Hematopoietic multipotent progenitor cell treated with erythropoietin and hydrocortisone succinate and interleukin-3 and kit ligand, for 6 days (in vitro differentiated cells): ENCODE data around the gene UNC13C.
"Not testable (repeated sequence)": the region's sequence is repeated elsewhere in the genome, so short reads cannot be mapped to it uniquely, and the experiment has no call there.

ENCODE experiments used
- DNase-seq: peaks from one replicate; pipeline ENCODE4 v3.0.0-alpha.2; 2015

UNC13C gene

DNA sequence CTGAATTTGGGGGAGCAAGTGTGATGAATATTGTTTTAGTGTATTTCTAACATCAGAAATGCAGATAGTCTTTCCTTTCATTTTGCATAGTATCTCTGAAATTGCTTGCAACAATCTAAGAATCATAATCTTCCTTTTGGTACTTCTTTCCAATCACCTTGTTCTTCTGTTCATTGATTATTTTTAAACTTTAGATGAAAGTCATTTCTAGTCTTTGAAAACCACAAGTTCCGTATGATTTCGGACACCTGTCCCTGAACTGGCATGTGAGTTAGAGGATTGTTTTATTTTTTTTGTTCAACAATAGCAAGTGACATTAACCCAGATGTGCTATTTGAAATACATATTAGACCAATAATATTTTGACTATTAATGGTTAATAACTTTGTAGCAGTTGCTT, 329.7 kb downstream of the UNC13C start:
- DNase-seq = no peak

DNA sequence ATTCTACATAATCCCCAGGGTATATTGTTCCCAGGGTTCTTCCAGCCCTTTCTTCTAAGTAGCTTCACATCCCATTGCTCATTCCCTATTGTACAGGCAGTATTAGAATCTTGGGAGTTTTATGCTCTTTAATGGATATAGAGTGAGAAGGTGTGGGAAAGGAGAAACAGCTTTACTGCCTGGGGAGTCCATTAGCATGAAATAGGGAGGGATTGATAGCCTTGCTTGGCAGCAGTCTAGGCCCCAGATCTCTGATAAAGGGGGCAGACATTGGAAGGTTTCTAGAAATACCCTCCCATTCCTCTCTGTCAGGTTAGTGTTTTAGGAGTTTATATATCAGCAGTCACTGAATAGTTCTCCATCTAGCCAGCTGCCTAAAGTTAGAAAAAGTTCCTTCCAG, 334.3 kb downstream of the UNC13C start:
- DNase-seq = no peak

DNA sequence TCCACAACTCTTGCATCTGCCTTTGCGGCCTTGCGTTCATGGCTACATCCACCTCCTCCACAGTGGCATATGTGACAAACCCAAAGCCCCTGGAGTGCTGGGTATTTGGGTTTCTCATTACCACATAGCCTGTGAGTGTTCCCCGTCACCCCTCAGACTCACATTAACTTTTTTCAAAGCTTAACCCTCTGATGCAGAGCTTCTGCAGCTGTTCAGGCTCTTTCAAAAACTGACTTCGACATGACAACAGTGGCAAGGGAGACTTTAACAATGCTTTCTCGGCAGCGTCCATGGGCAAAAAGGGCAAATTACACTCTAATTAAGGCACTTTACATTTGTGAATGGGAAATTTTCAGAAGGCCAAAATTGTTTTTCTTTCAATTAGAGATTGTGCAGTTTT, 343.2 kb downstream of the UNC13C start:
- DNase-seq = no peak

GRCh38 chr15:54322341-54322740, 344.1 kb downstream of the UNC13C start:
- DNase-seq = no peak

GRCh38 chr15:54345301-54345700, 367.1 kb downstream of the UNC13C start:
- DNase-seq = no peak

GRCh38 chr15:54345827-54346226, 367.6 kb downstream of the UNC13C start:
- DNase-seq = no peak

GRCh38 chr15:54347082-54347827, 369.0 kb downstream of the UNC13C start:
- no peak for DNase-seq

- no peak for DNase-seq
Observed at GRCh38 chr15:54353726-54354125, 375.5 kb downstream of the UNC13C start.

DNA sequence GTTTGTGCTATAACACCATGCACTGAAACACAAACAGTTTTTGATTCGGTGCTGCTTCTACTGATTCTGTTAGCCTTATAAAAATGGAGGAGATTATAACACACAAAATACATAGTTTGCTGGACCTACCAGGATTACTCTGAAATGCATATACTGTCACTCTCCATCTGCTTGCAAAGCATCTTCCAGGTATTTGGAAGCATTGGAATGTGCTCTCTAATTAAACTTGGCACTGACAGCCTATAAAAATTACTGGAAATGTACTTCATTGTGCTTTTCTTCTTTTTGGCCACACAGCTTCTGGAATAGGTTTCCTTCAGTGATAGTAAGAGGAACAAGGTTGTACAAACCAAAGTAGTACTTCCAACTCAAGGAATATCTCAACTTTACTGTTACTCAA, 376.1 kb downstream of the UNC13C start:
- no peak for DNase-seq

DNA sequence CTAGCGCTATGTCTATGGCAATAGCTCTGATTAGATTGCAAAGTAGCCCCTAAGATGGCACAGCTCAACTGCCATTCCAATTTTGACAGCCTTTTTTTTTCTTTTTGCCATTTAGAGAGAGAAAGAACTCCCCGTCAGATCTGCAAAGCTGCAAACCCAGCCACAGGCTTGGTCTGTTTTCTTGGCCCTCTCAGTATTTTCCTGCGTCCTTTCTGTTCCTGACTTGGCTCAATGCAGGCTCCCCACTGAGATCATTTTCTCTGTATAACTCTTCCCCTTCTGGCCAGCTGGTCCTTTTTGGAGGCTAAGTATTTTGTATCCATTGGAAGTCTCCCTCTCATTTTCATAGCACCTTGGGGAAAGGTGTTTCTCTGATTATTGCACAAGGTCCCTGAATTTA, 386.7 kb downstream of the UNC13C start:
- no peak for DNase-seq

GRCh38 chr15:54373332-54373731, 395.1 kb downstream of the UNC13C start:
- DNase-seq = no peak

DNA sequence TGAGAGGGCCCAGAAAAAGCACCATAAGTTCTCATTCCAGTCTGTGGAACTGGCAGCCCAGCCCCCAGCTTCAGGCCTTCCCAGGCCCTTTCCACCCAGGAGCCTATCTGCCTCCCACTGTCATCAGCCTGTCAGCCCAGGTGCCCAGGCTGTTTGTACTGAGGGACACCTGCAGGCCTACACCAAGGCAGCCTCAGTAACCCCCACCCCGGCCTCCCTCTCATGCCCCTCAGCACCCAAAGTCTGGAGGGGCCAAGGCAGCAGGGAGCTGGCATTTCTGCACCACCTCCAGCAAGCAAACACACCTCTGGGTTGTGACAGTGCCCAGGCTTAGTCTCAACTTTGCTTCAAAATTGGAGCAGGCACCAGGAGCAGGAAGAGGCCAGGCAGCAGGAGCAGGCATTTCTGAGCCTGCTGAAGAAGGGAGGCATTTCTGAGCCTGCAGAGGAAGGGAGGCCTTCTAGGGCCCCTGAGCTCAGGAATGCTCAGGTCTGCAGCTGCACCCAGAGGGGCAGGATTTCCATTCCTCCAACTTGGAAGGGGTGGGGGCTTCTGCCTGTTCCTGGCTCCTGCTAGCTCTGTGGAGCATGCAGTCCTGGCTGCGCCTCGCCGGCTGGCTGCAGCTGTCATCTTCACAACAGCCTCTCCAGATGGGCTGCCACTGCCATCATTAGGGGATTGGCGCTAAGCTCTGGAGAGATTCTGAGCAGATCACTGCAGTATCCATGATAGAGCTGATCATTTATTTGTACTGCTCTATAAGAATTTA, 396.1 kb downstream of the UNC13C start:
- no peak for DNase-seq

- DNase-seq = no peak
Observed at GRCh38 chr15:54387799-54388198, 409.6 kb downstream of the UNC13C start.

- no peak for DNase-seq
Observed at GRCh38 chr15:54388746-54389145, 410.5 kb downstream of the UNC13C start.

GRCh38 chr15:54410481-54410880, 432.2 kb downstream of the UNC13C start:
- DNase-seq = no peak

DNA sequence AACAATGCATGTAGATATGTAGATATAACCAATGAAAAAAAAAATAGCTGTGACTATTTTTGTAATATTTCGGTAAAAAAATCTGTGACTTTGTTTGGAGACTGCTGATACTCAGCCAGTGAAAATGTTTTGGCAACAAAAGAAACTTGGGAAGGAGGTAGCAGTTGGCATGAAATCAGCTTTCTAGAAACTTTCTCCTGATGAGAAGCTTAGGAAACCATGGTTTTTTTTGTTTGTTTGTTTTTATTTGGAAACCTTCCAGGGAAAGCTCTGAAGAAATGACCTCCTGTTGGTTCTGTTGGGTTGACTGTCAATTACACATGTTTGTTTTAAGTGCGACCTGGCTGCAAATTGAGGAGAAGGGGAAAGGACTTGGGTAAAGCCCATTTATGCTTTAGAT, 445.9 kb downstream of the UNC13C start:
- no peak for DNase-seq

- DNase-seq = no peak
Observed at GRCh38 chr15:54428596-54428995, 450.4 kb downstream of the UNC13C start.

DNA sequence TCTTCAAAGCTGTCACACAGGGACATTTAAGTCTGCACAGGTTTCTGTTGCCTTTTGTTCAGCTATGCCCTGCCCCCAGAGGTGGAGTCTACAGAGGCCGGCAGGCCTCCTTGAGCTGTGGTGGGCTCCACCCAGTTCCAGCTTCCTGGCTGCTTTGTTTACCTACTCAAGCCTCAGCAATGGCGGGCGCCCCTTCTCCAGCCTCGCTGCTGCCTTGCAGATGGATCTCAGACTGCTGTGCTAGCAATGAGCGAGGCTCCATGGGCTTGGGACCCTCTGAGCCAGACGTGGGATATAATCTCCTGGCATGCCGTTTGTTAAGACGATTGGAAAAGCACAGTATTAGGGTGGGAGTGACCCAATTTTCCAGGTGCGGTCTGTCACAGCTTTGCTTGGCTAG, 472.0 kb downstream of the UNC13C start:
- not testable (repeated sequence) for DNase-seq

GRCh38 chr15:54456413-54456812, 478.2 kb downstream of the UNC13C start:
- no peak for DNase-seq

DNA sequence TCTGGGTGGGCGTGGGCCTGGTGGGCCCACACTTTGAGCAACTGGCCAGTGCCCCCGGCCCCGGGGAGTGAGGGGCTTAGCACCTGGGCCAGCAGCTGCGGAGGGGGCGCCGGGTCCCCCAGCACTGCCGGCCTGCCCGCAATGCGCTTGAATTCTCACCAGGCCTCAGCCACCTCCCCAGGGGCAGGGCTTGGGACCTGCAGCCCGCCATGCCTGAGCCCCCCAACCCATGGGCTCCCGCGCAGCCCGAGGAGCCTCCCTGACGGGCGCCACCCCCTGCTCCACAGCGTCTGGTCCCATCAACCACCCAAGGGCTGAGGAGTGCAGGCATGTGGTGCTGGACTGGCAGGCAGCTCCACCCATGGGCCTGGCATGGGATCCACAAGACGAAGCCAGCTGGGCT, 484.3 kb downstream of the UNC13C start:
- DNase-seq = no peak

DNA sequence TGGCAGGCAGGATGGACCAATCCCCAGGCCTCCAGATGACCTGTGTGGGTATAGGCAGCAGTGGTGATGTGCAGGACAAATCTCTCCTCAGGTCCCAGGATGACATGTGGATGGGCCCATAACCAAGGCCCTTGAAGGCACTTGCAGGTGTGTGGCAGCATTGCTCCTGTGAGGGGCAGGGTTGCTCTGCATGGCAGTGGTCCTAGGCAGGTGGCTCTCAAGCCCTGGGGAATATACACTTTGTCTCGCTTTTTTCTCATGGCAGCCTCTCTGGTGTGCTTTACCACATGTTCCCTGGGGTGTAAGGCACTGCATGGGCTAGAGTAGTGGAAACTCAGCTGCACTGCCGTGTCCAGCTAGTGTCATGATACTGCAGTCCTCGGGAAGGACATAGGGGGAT, 503.6 kb downstream of the UNC13C start:
- no peak for DNase-seq

GRCh38 chr15:54482251-54482650, 504.0 kb downstream of the UNC13C start:
- no peak for DNase-seq

- DNase-seq = no peak
Observed at GRCh38 chr15:54500330-54500729, 522.1 kb downstream of the UNC13C start.

GRCh38 chr15:54502416-54503075, 524.3 kb downstream of the UNC13C start:
- no peak for DNase-seq
